Fibroblast of upper back skin (primary cell): ENCODE results near the gene APLF.
A peak's percentile ranks its signal among the peaks of the same experiment; 100 is the strongest.
"Not testable (repeated sequence)": the region's sequence is repeated elsewhere in the genome, so short reads cannot be mapped to it uniquely, and the experiment has no call there.

ENCODE experiments used
- DNase-seq: peaks from one replicate; pipeline ENCODE4 v3.0.0-alpha.2; 2013

The APLF gene

DNA sequence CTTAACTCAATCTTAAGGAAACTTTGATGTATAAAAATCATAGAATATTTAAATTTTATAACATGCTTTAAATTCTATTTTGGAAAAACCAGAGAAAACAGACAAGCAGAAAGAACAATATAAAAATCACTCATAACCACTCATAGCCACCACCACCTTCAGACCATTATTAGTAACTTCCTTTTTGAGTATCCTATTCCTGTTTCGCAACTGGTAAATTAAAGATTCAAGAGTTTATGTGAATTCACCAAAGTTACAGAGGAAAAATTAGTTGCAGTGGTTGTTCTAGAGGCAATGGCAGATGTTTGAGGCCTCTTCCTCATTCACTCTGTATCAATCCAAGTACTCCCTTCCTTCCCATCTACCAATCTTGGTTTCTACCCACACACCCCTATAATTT is 126.7 kb downstream of the APLF start:
- DNase-seq: no peak

DNA sequence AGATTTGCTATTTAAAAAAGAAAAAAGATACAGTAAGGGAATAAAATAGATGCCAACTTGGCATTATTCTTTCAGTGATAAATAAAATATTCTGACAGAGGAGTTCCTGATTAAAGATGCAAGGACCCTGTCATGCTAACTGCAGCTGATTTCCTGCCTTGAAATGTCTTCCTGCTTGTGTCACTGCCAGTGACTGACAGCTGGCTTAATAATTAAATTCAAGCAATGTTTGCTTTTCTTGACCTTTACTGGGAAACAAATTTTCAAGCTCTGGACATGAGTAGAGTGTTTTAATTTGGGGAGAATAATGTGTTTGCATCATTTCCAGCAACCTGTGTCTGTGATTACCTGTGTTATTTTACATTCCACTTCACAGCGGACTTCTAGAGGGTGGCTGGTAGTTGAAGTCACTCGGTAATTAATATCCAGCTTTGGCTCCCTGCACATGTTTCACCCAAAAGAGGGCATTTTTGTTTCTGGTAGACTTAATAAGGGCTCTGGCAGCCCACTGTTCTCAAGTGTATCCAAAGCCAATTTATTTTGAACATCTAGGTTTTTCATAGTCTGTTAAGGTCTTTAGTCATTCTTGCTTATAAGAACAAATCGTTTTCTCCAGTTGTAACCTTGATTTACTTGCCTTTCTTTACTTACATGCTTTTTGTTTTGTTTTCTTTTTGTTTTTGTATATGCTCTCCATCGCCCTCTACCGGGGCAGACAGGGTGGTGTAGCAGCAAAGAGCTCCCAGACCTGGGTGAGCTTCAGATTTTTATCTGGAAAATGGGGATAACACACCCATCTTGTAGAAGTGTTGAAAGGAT is 127.5 kb downstream of the APLF start:
- peak; percentile 31 for DNase-seq

DNA sequence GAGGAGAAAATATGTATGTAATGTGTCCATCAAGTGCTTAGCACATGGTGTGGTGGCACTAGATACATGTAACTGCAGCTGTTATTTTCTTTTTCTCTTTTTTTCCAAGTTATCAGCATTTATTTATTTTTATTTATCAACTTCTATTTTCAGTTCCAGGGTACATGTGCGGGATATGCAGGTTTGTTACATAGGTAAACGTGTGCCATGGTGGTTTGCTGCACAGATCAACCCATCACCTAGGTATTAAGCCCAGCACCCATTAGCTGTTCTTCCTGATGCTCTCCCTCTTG is 128.1 kb downstream of the APLF start:
- DNase-seq: not testable (repeated sequence)

DNA sequence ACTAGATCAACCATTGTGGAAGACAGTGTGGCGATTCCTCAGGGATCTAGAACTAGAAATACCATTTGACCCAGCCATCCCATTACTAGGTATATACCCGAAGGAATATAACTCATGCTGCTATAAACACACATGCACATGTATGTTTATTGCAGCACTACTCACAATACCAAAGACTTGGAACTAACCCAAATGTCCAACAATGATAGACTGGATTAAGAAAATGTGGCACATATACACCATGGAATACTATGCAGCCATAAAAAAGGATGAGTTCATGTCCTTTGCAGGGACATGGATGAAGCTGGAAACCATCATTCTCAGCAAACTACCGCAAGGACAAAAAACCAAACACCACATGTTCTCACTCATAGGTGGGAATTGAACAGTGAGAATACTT is 133.1 kb downstream of the APLF start:
- not testable (repeated sequence) for DNase-seq

DNA sequence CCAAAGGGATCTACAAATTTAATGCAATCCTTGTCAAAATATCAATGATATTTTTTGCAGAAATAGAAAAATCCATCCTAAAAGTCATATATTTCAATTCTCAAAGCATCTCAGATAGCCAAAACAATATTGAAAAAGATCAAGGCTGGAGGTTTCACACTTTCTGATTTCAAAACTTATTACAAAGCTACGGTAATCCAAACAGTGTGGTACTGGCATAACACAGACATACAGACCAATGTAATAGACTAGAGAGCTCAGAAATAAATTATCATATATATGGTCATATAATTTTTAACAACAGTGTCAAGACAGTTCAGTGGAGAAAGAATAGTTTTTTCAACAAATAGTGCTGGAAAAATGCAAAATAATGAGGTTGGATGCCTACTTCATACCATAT is 135.7 kb downstream of the APLF start:
- DNase-seq: no peak

DNA sequence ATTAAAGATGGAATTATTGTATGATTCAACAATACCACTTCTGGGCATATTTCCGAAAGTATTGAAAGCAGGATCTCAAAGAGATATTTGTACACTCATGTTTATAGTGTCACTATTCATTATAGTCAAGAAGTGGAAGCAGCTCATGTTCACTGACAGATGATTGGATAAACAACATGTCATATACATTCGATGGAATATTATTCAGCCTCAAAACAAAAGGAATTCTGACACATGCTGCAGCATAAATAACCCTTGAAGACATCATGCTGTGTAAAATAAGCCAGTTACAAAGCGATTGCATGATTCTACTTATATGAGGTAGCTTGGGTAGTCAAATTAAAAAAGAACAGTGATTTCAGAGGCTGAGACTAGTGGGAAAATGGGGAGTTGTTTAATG is 136.7 kb downstream of the APLF start:
- no peak for DNase-seq

DNA sequence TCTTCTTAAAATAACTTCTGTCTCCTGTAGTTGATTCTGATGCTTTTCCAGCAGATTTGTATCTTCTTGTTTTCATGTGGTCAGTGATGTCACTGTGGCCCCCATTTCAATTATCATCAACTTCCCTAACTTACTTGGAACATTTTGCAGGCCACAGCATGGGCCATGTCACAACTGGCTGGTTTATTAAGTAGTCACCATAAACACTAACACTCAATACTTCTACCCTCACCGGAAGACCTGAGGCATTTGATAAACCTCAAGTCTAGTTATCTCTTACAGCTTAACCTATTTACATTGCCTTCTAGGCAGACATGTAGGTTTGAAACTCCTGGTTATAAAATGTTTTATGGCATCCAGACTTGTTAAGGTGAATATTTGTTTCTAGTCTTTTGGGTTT is 138.6 kb downstream of the APLF start:
- DNase-seq: no peak

DNA sequence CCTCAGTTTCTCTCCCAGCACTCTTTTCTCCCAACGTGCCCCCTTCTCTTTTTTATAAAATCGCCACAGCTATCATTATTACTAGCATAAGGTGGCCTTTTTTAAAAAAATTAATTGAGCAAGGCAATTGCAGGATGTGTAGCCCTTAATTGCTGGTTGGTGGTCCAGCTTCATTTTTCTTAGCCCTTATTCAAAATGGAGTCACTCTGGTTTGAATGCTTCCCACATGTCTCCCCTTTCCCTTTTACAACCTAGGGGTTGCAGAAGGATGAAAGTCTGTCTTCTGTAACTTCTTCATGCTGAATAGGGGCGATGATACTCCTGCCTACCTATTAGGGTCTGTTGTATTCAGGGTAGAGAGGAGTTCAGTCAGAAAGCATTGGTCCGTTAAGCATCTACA is 139.4 kb downstream of the APLF start:
- DNase-seq: no peak

DNA sequence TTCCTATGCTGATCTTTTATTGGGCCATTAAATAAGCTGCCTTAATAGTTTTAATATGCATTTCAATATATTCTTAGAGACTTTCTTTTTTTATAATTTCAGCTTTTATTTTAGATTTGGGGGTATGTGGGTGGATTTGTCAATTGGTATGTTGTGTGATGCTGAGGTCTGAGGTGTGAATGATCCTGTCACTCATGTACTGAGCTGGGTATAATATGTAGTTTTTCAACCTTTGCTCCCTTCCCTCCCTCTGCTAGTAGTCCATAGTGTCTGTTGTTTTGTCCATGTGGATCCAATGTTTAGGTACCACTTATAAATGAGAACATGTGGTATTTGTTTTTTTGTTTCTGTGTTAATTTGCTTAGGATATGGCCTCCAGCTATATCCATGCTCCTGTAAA is 140.5 kb downstream of the APLF start:
- DNase-seq: no peak

DNA sequence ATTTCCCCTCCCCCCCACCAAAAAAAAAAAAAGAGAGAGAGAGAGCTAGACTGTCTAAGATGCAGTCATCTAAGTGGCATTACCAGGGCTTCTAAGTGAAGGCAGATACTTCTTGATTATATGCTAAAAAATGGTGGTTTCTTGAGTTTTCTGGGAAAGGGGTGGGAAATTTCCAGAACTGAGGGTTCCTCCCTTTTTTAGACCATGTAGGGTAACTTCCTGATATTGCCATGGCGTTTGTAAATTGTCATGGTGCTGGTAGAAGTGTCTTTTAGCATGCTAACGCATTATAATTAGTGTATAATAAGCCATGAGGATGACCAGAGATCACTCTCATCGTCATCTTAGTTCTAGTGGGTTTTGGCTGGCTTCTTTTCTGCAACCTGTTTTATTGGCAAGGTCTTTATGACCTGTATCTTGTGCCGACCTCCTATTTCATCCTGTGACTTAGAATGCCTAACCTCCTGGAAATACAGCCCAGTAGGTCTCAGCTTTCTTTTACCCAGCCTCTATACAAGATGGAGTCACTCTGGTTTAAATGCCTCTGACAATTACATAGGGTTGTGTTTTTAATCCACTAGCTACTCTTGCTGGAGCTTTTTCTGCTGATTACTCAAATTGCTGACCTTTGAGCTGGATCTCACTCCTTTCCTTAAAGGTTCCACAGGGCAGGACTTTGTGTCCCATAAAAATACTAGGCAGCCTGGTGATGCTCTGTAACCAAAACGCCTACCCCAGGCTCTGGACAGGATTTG is 145.6 kb downstream of the APLF start:
- DNase-seq: no peak

DNA sequence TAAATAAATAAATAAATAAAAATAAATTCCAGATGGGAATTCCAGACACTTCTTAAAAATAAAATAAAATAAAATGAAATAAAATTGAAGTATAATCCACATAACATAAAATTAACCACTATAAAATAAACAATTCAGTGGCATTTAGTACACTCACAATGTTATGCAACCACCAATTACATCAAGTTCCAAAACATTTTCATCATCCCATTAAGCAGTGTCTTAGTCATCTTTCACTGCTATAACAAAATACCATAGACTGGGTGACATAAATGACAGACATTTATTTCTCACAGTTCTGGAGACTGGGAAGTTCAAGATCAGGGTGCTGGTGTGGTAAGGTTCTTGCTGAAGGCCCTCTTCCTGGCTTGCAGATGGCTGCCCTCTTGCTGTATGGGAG is 153.4 kb downstream of the APLF start:
- DNase-seq: no peak

DNA sequence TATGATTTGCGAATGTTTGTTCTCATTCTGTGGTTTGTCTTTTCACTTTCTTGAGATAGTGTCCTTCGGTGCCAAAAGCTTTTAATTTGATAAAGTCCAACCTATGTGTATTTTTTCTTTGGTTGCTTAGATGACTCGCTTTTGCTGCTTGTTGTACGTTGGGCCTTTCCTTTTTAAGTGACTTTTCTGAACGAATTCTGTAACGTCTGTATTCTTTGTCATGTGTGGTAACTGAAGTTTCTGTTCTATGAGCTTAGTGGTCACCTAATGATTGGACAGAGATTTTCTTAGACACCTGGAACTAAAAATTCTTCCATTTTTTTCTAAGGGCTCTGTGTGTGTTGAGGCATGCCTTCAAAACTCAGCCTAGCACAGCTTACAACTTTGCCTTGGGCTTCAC is 156.4 kb downstream of the APLF start:
- DNase-seq: no peak

DNA sequence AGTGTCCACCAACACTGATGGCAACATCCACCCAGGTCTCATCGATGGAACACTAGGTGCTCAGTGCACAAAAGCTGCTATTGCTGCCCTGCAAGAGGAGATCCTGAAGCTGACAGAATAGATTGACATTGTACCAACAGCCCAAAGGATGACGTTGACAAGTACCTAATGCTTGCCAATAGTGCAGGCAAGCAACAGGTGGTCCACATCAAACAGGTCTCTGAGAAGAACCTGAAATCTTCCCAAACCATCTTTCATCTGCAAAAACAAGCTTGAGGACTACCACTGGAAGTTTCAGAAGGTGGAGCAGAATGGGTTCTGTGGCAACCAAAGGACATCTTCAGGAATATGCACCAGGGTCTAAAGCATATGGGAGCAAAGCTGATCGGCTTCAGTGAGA is 160.2 kb downstream of the APLF start:
- DNase-seq: no peak
